Upper lobe of left lung (tissue), 6 donors: Measurements from ENCODE around the gene FLOT1. TPM values are rescaled to one million over a fixed set of nuclear protein-coding genes. Genes with fewer than 3 reads are reported as not detected.
A peak's percentile ranks its signal among the peaks of the same experiment; 100 is the strongest.

ENCODE experiments used
- ATAC-seq, 2 donors: fragments of 200-7000 bp; cut with Tn5 transposase; one replicate each; pipeline ENCODE4 v1.9.1; 2022; ENCODE audit warnings: mild to moderate bottlenecking in 2 of 2, moderate library complexity in 2 of 2; ENCODE audit not compliant: low FRiP score in 2 of 2
- DNase-seq, 2 donors: peaks; one replicate each; pipeline ENCODE4 v3.0.0-alpha.2; 2019 to 2020
- H3K27ac ChIP-seq, 4 donors: fragments of 200-600 bp; sonication (generic); one replicate each; pipeline ENCODE4 v1.5.1; 2016 to 2019
- H3K27me3 ChIP-seq, 4 donors: fragments of 200-600 bp; sonication (generic); one replicate each; pipeline ENCODE4 v1.5.1; 2017 to 2019
- H3K36me3 ChIP-seq, 4 donors: fragments of 200-600 bp; sonication (generic); one replicate each; pipeline ENCODE4 v1.5.1; 2016 to 2019
- H3K4me1 ChIP-seq, 4 donors: fragments of 200-600 bp; sonication (generic); one replicate each; pipeline ENCODE4 v1.5.1; 2018 to 2019
- H3K4me3 ChIP-seq, 4 donors: fragments of 200-600 bp; sonication (generic); one replicate each; pipeline ENCODE4 v1.5.1; 2017 to 2019; ENCODE audit warnings: mild to moderate bottlenecking in 2 of 4, moderate library complexity in 1 of 4
- H3K9me3 ChIP-seq, 4 donors: fragments of 200-600 bp; sonication (generic); one replicate each; pipeline ENCODE4 v1.5.1; 2018 to 2019
- EP300 ChIP-seq, 4 donors: sonication (generic); formaldehyde crosslinking; IDR thresholded peaks; one replicate each; pipeline ENCODE4 v1.5.1; 2017; ENCODE audit warnings: antibody characterized with exemption in 4 of 4, control low read depth in 2 of 4
- POLR2A ChIP-seq, 4 donors: fragments of 450-650 bp; IDR thresholded peaks; one replicate each; pipeline ENCODE4 v1.5.1; 2016 to 2017; ENCODE audit warnings: antibody characterized with exemption in 4 of 4, mild to moderate bottlenecking in 2 of 4
- POLR2AphosphoS5 ChIP-seq, 2 donors: sonication (generic); formaldehyde crosslinking; IDR thresholded peaks; one replicate each; pipeline ENCODE4 v1.5.1; 2017; ENCODE audit warnings: antibody characterized with exemption in 2 of 2
- WGBS, 2 donors: methylation state at CpG; one replicate each; pipeline ENCODE4 v1.1.5; 2017 to 2018; 5-methylcytosine and 5-hydroxymethylcytosine counted together
- total RNA-seq, 6 donors: library from RNA; depleted of rRNA in 4 of 6; stranded (reverse); fragments of >200 nt in 4 of 6; gene quantifications; one replicate each; pipeline versions ENCODE4 v1.1.0 to v1.2.1, GENCODE V29; 2016 to 2021
- TF ChIP-seq, protein P1 (sequence below), 6 experiments: fragments of 450-650 bp in 4 of 6; fragments of 200-600 bp in 2 of 6; sonication (generic) in 2 of 6; IDR thresholded peaks; one replicate each; pipeline ENCODE4 v1.5.1; 2016 to 2019; ENCODE audit warnings: antibody characterized with exemption in 6 of 6
- donor health status: DM: no; HTN: no; CAD: no; lungs with moderate emphysema.
- donor health status: DM: no; HTN: yes; CAD: no; lungs with severe emphysema.

Gene FLOT1, protein sequence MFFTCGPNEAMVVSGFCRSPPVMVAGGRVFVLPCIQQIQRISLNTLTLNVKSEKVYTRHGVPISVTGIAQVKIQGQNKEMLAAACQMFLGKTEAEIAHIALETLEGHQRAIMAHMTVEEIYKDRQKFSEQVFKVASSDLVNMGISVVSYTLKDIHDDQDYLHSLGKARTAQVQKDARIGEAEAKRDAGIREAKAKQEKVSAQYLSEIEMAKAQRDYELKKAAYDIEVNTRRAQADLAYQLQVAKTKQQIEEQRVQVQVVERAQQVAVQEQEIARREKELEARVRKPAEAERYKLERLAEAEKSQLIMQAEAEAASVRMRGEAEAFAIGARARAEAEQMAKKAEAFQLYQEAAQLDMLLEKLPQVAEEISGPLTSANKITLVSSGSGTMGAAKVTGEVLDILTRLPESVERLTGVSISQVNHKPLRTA
- 100 to 1,000 TPM; 133 to 212 (median 143) TPM for total RNA-seq

DNA sequence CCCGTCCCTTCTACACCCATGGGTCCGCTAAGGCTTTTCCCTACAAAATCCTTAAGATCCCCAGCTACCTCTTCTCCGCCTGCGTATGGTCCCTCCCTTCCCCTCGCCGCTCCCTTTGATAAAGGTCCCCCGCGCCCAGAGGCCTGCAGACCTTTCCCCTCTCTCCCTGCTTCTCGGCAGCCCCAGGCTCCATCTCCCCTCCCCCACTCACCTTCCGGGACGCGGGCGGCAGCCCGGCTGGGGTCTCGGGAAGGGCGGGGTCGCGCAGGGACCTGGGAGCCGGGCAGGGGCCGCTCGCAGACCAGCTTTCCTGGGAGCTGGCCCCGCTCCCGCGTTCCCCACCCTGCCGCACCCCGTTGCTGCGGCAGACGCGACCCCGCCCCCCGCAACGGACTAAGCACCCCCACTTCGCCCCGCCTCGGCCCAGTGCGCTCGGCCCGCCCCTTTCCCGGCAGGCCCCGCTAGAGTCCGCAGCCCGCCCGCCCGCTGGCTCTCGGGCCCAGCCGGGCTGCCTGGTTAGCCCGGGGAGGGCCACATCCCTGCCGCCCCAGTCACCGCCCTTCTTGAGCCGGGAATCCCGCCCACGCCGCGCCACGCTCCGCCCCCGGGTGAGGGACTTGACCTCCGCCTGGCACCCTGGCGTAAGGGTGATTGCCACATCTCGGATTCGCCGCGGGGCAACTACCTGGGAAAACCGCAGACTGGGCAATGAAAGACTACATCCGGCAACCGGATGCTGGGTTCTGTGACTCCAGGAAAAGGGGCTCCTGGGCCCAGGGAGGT, at the start of gene FLOT1:
Gene FLOT1, minus strand, starts transcription at position 372 of the 783 bp plus-strand sequence. CDS start 498 bp downstream, outside the sequence.
- Histone ChIP-seq H3K4me3 (peak within 1 kb of the TSS; percentile 66 to 90 (median 82)), H3K4me1 (peaks cover 34 to 47% (median 45%) of the 10 kb centered on the region in 4 donors), H3K9me3 (no peaks in the 10 kb centered on the region), H3K27me3 (no peaks in the 10 kb centered on the region), H3K36me3 (peaks cover 4 to 38% (median 21%) of the 10 kb centered on the region in 4 donors), H3K27ac (peak within 1 kb of the TSS; percentile 93 to 97 (median 95))
- TF ChIP-seq POLR2A (IDR thresholded peaks at IDR 0.05) = peak; percentile 27 to 86 (median 72)
- peak; percentile 97 to 98 for TF ChIP-seq POLR2AphosphoS5 (IDR thresholded peaks at IDR 0.05)
- TF ChIP-seq EP300 (IDR thresholded peaks at IDR 0.05) = peak in 2 of 4 donors; percentile 51 to 96
- TF ChIP-seq, protein P1, sequence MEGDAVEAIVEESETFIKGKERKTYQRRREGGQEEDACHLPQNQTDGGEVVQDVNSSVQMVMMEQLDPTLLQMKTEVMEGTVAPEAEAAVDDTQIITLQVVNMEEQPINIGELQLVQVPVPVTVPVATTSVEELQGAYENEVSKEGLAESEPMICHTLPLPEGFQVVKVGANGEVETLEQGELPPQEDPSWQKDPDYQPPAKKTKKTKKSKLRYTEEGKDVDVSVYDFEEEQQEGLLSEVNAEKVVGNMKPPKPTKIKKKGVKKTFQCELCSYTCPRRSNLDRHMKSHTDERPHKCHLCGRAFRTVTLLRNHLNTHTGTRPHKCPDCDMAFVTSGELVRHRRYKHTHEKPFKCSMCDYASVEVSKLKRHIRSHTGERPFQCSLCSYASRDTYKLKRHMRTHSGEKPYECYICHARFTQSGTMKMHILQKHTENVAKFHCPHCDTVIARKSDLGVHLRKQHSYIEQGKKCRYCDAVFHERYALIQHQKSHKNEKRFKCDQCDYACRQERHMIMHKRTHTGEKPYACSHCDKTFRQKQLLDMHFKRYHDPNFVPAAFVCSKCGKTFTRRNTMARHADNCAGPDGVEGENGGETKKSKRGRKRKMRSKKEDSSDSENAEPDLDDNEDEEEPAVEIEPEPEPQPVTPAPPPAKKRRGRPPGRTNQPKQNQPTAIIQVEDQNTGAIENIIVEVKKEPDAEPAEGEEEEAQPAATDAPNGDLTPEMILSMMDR (IDR thresholded peaks at IDR 0.05) = peak in 1 of 6 experiments; percentile 18
- peak; percentile 99 to 100 for DNase-seq
- 0 to 3% methylated on average over 11 to 27 of the region's 66 CpGs for WGBS, 2 donors
- peak; percentile 92 to 96 for ATAC-seq

DNA sequence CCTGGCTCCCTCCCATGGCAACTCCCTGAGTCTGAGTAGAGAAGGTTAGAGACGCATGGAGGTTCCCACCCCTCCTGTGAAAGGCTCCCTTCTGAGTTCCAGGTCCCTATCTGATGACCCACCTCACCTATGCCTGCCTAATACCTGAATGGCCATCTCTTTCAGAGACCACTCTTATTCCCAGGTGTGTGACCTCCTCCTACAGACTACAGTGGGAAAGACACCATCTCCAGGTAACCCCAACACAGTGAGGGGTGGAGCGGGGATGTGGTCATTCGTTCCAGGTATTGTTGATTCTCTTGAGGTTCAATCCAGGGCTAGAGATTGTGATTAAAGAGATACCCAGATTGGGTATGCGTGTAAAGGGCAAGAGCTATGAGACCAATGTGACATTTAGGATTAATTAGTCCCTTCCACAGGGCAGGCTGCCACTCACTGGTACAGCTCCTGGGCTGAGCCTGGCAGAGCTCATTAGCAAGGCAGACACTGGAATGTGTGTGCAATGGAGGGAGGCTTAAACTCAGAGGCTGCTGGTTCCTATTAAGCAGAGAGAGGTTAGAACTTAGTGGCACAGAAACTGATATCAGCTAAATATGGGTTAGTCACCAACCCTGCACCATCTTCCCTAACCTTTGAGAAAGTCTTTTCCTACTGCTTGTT, 48.4 kb upstream of the FLOT1 start:
- Histone ChIP-seq H3K27me3 (no peaks in the 10 kb centered on the region), H3K4me3 (no peak overlapping the region), H3K27ac (no peak overlapping the region), H3K9me3 (no peaks in the 10 kb centered on the region), H3K4me1 (peaks cover 9 to 21% (median 13%) of the 10 kb centered on the region in 4 donors), H3K36me3 (no peaks in the 10 kb centered on the region)
- 93 to 96% methylated on average over 4 of the region's 4 CpGs for WGBS, 2 donors
- ATAC-seq (no peak), DNase-seq (no peak)
- TF ChIP-seq, protein P1 (IDR thresholded peaks at IDR 0.05) = no peak
- no peak for TF ChIP-seq POLR2AphosphoS5 (IDR thresholded peaks at IDR 0.05)
- no peak for TF ChIP-seq EP300 (IDR thresholded peaks at IDR 0.05)
- TF ChIP-seq POLR2A (IDR thresholded peaks at IDR 0.05) = no peak

DNA sequence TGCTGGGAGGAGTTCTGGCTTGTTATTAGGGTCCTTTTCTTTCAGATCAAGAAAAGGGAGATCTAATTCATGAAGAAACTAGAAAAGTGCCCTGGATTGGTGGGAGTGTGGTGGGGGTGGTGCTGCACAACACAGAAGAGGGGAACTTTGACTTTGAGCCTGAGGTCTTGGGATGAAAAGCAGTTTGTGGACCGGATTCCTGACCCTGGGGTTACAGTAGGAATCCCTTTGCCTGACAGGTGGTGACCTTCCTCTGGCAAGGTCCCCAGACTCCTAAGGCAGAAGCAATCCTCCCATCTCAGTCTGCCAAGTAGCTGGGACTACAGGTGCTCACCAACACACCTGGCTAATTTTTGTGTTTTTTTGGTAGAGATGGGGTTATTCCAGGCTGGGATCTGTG, 47.1 kb upstream of the FLOT1 start:
- 0 to 8% methylated on average over 1 of the region's 1 CpG for WGBS, 2 donors
- Histone ChIP-seq H3K9me3 (no peaks in the 10 kb centered on the region), H3K27ac (no peak overlapping the region), H3K4me3 (no peak overlapping the region), H3K27me3 (no peaks in the 10 kb centered on the region), H3K4me1 (peaks cover 6 to 21% (median 13%) of the 10 kb centered on the region in 4 donors), H3K36me3 (no peaks in the 10 kb centered on the region)
- no peak for DNase-seq
- ATAC-seq = no peak
- TF ChIP-seq POLR2AphosphoS5 (IDR thresholded peaks at IDR 0.05) (no peak), POLR2A (IDR thresholded peaks at IDR 0.05) (no peak), EP300 (IDR thresholded peaks at IDR 0.05) (no peak)
- TF ChIP-seq, protein P1 (IDR thresholded peaks at IDR 0.05) = no peak

DNA sequence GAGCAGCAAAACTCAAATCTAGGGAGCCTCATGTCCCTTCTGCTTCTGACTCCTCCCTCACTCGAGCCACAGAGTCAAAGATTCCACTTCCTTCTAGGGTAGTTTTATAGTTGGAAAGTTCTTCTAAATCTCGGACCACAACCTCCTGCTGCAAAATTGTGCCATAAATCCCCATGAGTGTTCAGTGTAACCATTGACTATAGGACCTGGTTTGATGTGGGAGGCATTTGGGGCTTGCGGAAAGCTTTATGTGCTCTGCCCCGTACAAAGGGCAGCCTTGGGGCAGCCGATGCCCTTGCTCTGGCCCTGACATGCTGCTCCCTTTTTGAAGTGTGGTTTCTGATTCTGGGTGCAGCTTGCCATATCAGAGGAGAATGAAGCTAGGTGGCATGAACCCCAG, 45.5 kb upstream of the FLOT1 start:
- DNase-seq (peak in 1 of 2 donors; percentile 56), ATAC-seq (peak in 1 of 2 donors; percentile 87)
- Histone ChIP-seq H3K4me1 (peaks cover 1 to 13% (median 6%) of the 10 kb centered on the region in 4 donors), H3K9me3 (no peaks in the 10 kb centered on the region), H3K27ac (peak overlapping the region in 2 of 4 donors; percentile 42 to 67), H3K27me3 (no peaks in the 10 kb centered on the region), H3K4me3 (no peak overlapping the region), H3K36me3 (no peaks in the 10 kb centered on the region)
- WGBS, 2 donors = 45 to 52% methylated on average over 5 of the region's 5 CpGs
- TF ChIP-seq POLR2A (IDR thresholded peaks at IDR 0.05) = peak in 1 of 4 donors; percentile 43
- TF ChIP-seq, protein P1 (IDR thresholded peaks at IDR 0.05) = no peak
- peak in 1 of 4 donors; percentile 11 for TF ChIP-seq EP300 (IDR thresholded peaks at IDR 0.05)
- TF ChIP-seq POLR2AphosphoS5 (IDR thresholded peaks at IDR 0.05) = peak; percentile 13 to 59
